NOMO-1 treated with dmso at 0.1 percent for 144 hours (cell line): ENCODE data around the gene C8G.

Source experiments
- DNase-seq: peaks from one replicate; lab custom pipeline; 2025; ENCODE audit not compliant: unreplicated experiment; lab: John Stamatoyannopoulos, UW

The C8G gene

GRCh38 chr9:136964833-136965422 lies 19.9 kb downstream of the C8G start:
- no peak for DNase-seq

- DNase-seq = no peak
Observed at GRCh38 chr9:136965771-136966484, 20.9 kb downstream of the C8G start.

- DNase-seq = no peak
Observed at GRCh38 chr9:136968333-136969127, 23.5 kb downstream of the C8G start.

DNA sequence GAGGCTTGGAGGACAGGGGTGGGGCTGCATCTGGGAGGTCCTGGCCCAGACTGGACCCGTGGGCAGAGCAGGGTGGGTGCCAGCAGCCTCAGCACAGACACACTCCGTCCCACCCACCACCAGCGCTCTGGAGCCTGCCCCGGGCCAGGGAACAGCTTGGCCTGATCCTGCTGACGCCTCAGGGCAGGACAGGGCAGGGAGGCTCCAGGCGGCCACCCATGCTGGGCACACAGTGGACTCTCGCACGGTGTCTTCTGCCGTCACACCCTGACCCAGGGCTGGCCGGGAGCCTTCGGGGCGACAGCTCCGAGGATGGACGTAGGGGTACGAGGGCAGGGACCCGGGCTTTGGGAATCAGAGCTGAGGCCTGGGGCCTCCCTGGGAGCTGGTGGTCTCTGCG lies 24.1 kb downstream of the C8G start:
- DNase-seq = no peak

DNA sequence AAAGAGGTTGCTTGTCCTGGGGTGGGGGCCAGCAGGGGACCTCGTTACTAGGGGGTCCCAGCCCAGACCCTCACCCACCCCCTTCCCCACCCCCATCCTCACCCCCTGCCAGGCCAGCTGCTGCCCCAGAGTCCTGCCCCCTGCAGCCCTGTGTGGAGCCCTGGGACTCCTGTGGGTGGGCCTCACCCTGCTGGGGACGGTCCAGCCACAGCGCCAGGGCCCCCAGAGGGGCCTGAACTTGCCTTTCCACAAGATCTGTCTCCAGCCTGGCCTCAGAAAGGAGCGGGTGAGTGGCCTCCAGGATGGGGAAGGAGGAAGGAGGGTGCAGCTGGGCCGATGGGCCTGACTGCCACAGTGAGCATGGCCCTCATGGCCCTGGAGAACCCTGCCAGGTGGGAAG lies 24.7 kb downstream of the C8G start:
- DNase-seq = no peak

- DNase-seq = no peak
Observed at GRCh38 chr9:136970361-136970760, 25.3 kb downstream of the C8G start.

DNA sequence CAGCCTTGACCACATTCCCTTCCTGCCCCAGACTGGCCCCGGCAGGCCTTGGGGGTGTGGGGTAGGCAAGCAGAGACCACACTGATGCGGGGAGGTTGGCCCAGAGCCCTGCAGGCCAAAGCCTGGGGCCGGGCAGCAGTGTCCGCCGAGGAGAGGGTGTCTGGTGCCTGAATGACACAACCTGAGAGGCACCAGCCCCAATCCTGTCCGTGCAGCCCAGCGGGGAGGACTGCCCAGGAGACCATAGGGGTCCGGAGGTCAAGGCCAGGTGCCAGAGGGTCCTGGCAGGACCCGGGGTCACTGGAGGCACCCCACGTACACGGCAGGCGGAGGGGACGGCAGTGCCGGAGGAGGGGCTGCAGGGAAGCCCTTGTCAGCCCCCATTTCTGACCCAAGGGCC lies 26.7 kb downstream of the C8G start:
- DNase-seq = no peak

DNA sequence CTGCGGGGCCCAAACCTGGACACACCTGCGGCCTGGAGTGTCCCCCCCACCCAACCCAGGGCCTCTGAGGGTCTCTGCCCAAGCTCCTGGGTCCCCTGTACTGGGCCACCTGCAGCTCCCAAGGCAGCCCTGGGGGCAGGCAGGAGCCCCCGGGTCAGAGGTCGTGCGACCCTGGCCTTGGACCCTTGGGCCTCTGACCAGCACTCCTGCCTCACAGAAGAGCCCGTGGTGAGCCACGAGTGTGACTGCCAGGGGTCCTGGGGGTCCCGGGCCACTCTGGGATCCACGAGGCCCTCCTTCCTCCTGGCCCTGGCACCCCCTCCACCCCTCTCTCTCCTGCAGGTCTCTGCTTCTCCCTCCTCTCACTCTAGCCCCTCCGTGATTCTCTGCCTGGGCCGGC lies 27.3 kb downstream of the C8G start:
- no peak for DNase-seq

DNA sequence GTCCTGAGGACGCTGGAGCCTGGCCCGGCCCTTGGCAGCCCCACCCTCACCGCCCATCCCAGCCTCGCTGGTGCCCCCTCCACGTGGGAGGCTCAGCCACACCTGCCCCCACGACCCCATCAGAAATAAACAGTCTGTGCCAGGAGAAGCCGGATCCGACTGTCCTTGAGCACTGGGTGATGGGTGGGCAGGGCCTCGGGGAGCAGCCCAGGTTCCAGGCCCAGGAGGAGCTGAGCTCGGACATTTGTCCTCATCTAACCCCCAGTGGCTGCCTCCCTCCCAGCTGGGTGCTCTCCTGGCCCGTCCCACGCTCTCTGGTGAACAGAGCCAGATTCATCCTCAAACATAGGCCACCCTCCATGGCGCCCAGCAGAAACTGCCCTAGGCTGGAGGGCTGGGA lies 27.7 kb downstream of the C8G start:
- DNase-seq = no peak

- no peak for DNase-seq
Observed at GRCh38 chr9:136973618-136974617, 28.9 kb downstream of the C8G start.

- DNase-seq = no peak
Observed at GRCh38 chr9:136974817-136975535, 29.9 kb downstream of the C8G start.

GRCh38 chr9:136975644-136976043 lies 30.6 kb downstream of the C8G start:
- DNase-seq = no peak

GRCh38 chr9:136977223-136977622 lies 32.2 kb downstream of the C8G start, which contains the start of gene PTGDS:
PTGDS (plus strand) TSS chr9:136977504; CDS start chr9:136977579, 75 bp downstream.
- DNase-seq = no peak

GRCh38 chr9:136977649-136978072 lies 32.6 kb downstream of the C8G start:
- DNase-seq = no peak

DNA sequence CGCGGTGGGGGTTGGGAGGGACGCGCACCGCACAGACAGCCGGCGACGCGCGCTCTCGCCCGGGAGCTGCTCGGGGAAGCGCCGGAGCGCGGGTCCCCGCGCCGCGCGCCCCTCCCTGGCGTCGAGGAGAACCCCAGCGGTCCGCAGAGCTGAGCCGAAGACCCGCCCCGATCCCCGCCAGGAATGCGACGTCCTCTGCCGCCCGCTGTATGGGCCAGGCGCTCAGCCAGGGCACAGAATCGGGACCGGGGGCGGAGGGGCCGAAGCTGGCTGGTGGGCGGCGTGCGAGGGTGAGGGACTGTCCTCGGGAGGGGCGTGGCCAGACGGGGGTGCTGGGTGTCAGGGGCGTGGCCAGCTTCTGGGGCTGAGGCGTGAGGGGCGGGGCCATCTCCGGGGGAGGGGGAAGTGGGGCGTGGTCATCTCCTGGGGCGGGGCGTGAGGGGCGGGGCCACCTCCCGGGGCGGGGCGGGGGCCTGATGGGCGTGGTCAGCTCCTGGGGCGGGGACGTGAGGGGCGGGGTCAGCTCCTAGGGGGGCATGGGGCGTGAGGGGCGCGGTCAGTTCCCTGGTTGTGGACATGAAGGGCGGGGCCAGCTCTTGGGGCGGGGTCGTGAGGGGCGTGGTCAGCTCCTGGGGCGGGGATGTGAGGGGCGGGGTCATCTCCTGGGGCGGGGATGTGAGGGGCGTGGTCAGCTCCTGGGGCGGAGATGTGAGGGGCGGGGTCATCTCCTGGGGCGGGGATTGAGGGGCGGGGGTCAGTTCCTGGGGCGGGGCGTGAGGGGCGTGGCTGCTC lies 33.2 kb downstream of the C8G start:
- peak; percentile 35 for DNase-seq

DNA sequence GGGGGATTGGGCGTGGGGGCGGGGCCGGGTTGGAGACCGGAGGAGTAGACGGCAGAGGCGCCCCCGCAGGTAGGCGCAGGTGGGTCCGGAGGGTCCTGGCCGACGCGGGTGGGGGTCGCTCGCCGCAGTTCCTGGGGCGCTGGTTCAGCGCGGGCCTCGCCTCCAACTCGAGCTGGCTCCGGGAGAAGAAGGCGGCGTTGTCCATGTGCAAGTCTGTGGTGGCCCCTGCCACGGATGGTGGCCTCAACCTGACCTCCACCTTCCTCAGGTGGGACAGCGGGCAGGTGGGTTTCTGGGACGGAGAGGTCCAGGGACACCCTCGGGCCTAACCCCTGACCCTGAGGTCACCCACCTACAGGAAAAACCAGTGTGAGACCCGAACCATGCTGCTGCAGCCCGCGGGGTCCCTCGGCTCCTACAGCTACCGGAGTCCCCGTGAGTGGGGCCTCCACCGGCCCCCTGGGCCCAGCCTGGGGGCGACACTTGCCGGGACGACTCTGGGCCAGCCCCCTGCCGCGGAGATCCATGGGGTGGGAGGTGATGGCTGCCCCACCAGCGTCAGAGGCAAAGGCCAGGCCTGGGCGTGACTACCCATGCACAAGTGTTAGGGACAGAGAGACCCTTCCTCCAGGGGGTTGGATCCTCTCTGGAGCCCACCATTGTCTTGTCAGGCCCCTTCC lies 34.0 kb downstream of the C8G start:
- DNase-seq = no peak

DNA sequence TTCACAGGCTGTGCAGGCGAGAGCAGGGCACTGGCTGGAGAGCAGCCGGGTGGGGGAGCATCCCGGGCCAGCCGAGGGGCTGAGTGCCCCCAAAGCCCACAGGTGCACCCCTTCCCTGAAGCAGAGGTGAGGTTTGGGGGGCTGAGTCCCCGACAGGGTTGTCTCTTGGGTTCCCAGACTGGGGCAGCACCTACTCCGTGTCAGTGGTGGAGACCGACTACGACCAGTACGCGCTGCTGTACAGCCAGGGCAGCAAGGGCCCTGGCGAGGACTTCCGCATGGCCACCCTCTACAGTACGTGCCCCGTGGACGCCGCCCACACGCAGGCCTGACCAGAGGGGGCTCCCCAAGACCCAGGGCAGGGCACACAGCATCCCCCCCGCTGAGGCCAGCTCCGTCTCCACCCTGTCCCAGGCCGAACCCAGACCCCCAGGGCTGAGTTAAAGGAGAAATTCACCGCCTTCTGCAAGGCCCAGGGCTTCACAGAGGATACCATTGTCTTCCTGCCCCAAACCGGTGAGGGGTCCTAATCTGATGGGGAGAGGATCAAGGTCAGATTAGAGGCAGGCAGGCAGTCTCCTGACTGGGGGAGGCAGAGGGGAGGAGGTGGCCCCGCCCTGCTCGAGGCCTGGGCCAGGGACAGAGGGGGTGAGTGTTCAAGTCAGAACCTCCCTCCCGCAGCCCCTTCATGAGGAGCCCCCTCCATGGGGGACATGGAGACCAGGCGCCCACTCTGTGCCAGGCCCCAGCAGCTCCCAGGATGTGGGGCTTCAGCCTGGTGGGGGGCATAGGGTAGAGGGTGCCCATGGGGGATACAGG lies 34.9 kb downstream of the C8G start:
- no peak for DNase-seq
